ENCODE data around the gene ALDH1B1.
"Not testable (repeated sequence)": the region's sequence is repeated elsewhere in the genome, so short reads cannot be mapped to it uniquely, and the experiment has no call there.

The ALDH1B1 gene

DNA sequence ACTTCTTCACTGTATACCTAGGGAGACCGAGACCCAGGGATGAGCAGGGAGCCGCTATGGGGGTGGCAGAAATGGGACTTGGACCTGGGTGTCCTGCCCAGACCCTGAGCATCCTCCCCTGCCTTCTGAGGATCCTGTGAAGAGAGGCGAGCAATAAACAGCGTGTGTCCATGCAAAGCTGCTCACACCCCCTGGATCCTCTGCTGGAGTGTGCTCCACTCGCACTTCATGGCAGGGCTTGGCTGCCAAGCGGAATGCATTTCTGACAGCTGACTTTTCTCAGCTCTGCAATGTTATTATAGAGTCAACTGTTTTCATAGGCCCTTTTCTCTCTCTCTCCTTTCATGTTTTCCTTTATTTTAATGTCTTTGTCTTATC, 31.0 kb upstream of the ALDH1B1 start:
- no peak for DNase-seq (ENCODE audit: low read depth)

- DNase-seq (ENCODE audit: low read depth): no peak
These were observed 29.5 kb upstream of the ALDH1B1 start for GRCh38 chr9:38362852-38363588.

DNA sequence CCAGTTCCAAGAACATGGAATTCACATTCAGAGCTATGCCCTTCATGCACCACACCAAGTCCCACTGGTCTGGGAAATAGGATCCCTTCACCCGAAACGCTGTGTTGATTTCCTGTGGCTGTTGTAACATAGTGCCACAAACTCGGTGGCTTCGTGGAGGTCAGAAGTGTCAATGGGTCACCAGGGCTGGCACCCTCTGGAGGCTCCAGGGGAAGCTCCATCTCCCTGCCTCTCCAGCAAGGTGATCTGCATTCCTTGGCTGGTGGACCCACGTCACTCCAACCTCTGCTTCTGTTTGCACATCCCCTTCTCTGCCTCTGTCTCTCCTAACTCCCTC, 28.9 kb upstream of the ALDH1B1 start:
- DNase-seq (ENCODE audit: low read depth): no peak

- DNase-seq (ENCODE audit: low read depth): no peak
These were observed 24.6 kb upstream of the ALDH1B1 start for GRCh38 chr9:38367898-38368297.

DNA sequence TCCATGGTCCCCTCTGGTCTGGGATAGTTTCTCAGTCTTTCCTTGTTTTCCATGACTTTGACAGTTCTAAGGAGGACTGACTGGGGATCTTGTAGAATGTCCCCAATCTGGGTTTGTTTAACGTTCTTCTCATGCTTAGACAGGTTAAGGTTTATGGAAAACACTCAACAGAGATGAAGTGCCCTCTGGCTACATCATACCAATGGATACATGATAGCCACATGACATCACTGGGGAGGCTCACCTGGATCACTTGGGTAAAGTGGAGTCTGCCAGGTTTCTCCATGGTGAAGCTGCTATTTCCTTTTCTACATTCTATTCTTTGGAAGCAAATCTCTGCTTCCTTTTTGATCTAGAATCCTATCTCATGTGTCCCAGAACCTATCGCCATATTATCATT, 23.8 kb upstream of the ALDH1B1 start:
- DNase-seq (ENCODE audit: low read depth): no peak

GRCh38 chr9:38370176-38370575, 22.3 kb upstream of the ALDH1B1 start:
- DNase-seq (ENCODE audit: low read depth): no peak

GRCh38 chr9:38371495-38371894, 21.0 kb upstream of the ALDH1B1 start:
- no peak for DNase-seq (ENCODE audit: low read depth)

DNA sequence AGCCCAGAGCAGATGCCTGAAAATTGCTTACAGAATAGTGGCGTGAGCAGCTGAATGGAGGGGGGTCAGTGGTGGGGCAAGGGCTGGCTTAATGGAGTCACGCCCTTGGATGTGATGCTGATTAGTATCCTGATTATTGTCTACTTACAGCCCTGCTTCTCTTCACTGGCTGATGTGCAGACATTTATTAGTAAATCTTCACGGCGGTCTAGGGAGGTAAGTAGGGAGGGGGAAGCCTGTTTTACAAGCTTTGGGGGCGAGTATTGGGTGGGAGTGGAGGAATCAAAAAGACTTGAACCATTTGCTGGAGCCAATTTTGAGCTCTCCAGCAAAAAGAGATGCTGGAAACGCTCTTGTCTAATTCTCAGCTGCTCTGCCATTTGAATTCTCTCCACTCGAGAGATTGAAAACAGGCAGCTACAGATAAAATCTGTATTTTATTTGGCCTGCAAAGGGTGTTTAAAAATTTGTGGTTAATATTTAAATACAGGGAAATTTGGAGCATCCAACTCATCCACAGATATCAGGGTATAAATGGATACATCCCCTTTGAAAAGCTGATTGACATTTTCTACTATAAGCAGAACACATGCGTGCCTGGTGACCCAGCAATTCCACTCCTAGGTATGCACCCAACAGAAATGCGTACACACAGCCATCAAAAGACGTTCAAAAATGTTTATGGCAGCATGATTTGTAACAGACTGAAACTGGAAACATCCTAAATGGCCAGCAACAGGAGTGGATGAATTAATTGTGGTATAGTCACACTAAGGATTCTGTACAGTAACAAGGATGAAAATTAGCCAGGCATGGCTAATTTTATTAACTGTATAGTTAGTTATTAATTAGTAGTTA, 19.5 kb upstream of the ALDH1B1 start:
- no peak for DNase-seq (ENCODE audit: low read depth)

GRCh38 chr9:38373679-38374078, 18.8 kb upstream of the ALDH1B1 start:
- no peak for DNase-seq (ENCODE audit: low read depth)

- no peak for DNase-seq (ENCODE audit: low read depth)
These were observed 17.5 kb upstream of the ALDH1B1 start for GRCh38 chr9:38374847-38375571.

GRCh38 chr9:38375572-38375963, 16.9 kb upstream of the ALDH1B1 start:
- DNase-seq (ENCODE audit: low read depth): no peak

DNA sequence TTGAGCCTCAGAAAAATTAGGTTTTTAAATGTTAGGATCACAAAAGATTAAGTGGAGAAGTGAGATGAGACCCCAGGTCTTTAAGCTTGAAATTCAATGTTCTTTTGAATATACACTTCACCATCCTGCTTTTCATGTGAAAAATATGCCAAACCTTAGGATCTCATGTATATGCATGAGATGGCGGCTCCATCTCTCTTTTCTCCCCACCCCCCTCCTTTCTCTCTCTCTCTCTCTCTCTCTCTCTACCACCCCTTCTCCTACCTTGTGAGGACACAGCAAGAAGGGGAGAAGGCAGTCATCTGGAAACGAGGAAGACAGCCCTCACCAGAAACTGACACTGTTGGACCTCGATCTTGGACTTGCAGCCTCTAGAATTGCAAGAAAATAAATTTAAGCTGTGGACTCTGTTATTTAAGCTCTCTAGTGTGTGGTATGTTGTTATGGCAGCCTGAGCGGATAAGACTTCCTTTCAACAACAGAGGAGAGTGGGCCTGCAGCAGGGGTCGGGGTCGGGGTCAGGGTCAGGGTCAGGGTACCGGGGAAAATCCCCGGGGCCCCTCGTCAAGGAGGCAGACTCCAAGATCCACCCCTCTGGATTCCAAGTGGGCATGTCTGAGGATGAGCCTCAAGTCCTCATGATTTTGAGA, 16.4 kb upstream of the ALDH1B1 start:
- DNase-seq (ENCODE audit: low read depth): no peak

DNA sequence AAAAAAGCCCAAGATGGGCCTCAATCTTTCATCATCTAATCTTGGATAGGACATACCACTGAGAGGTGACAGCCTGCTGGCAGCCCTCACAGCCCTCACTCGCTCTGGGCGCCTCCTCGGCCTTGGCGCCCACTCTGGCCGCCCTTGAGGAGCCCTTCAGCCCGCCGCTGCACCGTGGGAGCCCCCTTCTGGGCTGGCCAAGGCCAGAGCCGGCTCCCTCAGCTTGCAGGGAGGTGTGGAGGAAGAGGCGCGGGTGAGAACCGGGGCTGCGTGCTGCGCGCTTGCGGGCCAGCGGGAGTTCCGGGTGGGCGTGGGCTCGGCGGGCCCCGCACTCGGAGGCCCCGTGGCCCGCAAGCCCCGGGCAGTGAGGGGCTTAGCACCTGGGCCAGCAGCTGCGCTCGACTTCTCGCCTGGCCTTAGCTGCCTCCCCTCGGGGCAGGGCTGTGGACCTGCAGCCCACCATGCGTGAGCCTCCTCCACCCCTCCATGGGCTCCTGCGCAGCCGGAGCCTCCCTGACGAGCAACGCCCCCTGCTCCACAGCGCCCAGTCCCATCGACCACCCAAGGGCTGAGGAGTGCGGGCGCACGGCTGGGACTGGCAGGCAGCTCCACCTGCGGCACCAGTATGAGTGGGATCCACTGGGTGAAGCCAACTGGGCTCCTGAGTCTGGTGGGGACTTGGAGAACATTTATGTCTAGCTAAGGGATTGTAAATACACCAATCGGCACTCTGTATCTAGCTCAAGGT, 15.0 kb upstream of the ALDH1B1 start:
- DNase-seq (ENCODE audit: low read depth): not testable (repeated sequence)

GRCh38 chr9:38380230-38380871, 12.2 kb upstream of the ALDH1B1 start:
- DNase-seq (ENCODE audit: low read depth): no peak

DNA sequence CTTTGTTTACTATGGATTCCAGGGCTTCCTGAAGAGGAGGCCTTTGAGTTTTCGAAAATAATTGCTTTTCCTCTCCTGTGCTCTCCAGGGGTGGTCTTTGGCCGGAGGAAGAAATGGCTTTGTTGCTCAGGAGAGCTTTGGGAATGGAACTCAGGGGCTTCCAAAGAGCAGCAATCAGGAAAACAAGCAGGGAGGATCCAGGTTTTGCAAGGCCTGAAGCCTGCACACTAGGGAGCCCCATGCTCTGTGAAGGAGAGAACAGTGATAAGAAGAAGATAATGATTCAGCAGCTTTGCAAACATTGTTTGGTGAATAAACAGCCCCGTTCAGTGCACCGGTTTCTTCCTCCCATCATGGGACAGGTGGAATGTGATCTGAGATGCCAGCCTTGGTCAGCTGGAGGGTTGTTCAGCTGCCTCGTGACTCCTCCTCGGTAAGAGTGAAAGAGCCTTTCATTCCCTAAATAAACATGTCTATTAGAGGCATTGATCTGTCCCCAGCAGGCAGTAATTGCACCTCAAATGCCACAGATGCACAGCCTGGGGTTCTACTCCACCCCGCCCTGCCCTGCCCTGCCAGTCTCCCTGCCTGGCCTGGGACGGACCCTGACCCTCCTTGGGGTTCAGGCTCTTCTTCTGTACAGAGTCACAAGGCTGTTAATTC, 11.5 kb upstream of the ALDH1B1 start:
- DNase-seq (ENCODE audit: low read depth): no peak

DNA sequence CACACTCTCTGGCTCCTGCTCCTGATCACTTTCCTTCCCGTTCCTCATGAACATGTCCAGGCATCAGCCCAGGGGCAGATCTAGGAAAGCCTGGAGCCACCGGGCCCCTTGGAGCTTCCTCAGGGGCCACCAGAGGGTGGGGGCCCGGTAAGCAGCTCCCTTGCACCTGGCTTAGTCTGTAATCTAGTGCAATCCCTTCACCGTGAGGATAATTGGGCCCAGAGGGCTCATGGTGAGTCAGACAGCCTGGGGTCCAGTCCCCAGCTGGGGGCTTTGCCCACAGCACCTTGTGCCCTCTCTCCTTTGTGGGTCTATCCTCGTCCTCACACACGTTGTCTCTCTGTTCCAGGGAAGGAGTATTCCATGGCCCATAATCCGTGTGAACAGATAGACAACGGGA, 10.4 kb upstream of the ALDH1B1 start:
- no peak for DNase-seq (ENCODE audit: low read depth)

- DNase-seq (ENCODE audit: low read depth): no peak
These were observed 7.3 kb upstream of the ALDH1B1 start for GRCh38 chr9:38384990-38385848.

- DNase-seq (ENCODE audit: low read depth): no peak
These were observed 6.6 kb upstream of the ALDH1B1 start for GRCh38 chr9:38385896-38386295.

- DNase-seq (ENCODE audit: low read depth): no peak
These were observed 6.1 kb upstream of the ALDH1B1 start for GRCh38 chr9:38386319-38386895.

Measured in activated T-helper 1 cell treated with Interleukin-2 at 50 U/mL for 16 hours (primary cell).